HepG2 (cell line): ENCODE measurements around the gene INKA2. TPM values are rescaled to one million over a fixed set of nuclear protein-coding genes. Genes with fewer than 3 reads are reported as not detected.
A peak's percentile ranks its signal among the peaks of the same experiment; 100 is the strongest.

Source experiments
- AHR ChIP-seq: IDR thresholded peaks from 2 replicates; pipeline ENCODE4 v1.6.1; 2018; ENCODE audit warnings: missing genetic modification reagents, missing compliant biosample characterization
- ETV5 ChIP-seq: IDR thresholded peaks from 2 replicates; pipeline ENCODE4 v1.6.1; 2018; ENCODE audit warnings: missing biosample characterization, missing genetic modification reagents, inconsistent platforms, borderline replicate concordance
- FLYWCH1 ChIP-seq: sonication (generic); formaldehyde crosslinking; IDR thresholded peaks from 2 replicates; pipeline ENCODE4 v1.8.1; 2023; ENCODE audit warnings: mild to moderate bottlenecking, missing genetic modification reagents
- MEIS2 ChIP-seq: sonication (generic); formaldehyde crosslinking; IDR thresholded peaks from 2 replicates; pipeline ENCODE4 v1.9.0; 2021; ENCODE audit warnings: mild to moderate bottlenecking, missing genetic modification reagents
- PHF8 ChIP-seq: sonication (generic); formaldehyde crosslinking; IDR thresholded peaks from 2 replicates; pipeline ENCODE4 v1.5.0; 2020; ENCODE audit warnings: missing genetic modification reagents
- POLR2G ChIP-seq: fragments of 200-400 bp; formaldehyde crosslinking; IDR thresholded peaks from 2 replicates; pipeline ENCODE4 v1.6.1; 2018; ENCODE audit warnings: mild to moderate bottlenecking, low read depth, low read length, moderate library complexity
- RBM39 ChIP-seq: fragments of 200-400 bp; formaldehyde crosslinking; IDR thresholded peaks from one replicate; pipeline ENCODE4 v1.6.1; 2018; ENCODE audit warnings: antibody characterized with exemption, mild to moderate bottlenecking, low read depth, low read length; ENCODE audit not compliant: poor library complexity, severe bottlenecking
- RORA ChIP-seq: sonication (generic); formaldehyde crosslinking; IDR thresholded peaks from 2 replicates; pipeline ENCODE4 v1.5.0; 2020; ENCODE audit warnings: mild to moderate bottlenecking, missing genetic modification reagents, moderate library complexity
- SETDB1 ChIP-seq: sonication (generic); formaldehyde crosslinking; IDR thresholded peaks from 2 replicates; pipeline ENCODE4 v1.5.1; 2020; ENCODE audit warnings: missing genetic modification reagents, mild to moderate bottlenecking, borderline replicate concordance
- SOX6 ChIP-seq, 2 experiments: fragments of 450-650 bp in 1 of 2; sonication (generic) in 1 of 2; formaldehyde crosslinking in 1 of 2; IDR thresholded peaks; 2 replicates each; pipeline versions ENCODE4 v1.4.0 to v1.6.1; 2017 to 2020; ENCODE audit warnings: antibody characterized with exemption in 1 of 2, mild to moderate bottlenecking in 1 of 2, missing genetic modification reagents in 1 of 2
- ZNF207 ChIP-seq: fragments of 450-650 bp; IDR thresholded peaks from 2 replicates; pipeline ENCODE4 v1.6.1; 2016; ENCODE audit warnings: antibody characterized with exemption, borderline replicate concordance
- ZNF256 ChIP-seq: sonication (generic); formaldehyde crosslinking; conservative IDR thresholded peaks from 2 replicates; pipeline ENCODE4 v1.4.0; 2020; ENCODE audit warnings: missing genetic modification reagents
- ZNF510 ChIP-seq: sonication (generic); formaldehyde crosslinking; IDR thresholded peaks from 2 replicates; pipeline ENCODE4 v1.4.0; 2020; ENCODE audit warnings: low read depth, mild to moderate bottlenecking, missing genetic modification reagents
- ZNF543 ChIP-seq: sonication (generic); formaldehyde crosslinking; IDR thresholded peaks from 2 replicates; pipeline ENCODE4 v1.4.0; 2020; ENCODE audit warnings: mild to moderate bottlenecking, missing genetic modification reagents
- polyA plus RNA-seq, 8 experiments: library from polyadenylated mRNA; depleted of rRNA in 3 of 8; stranded (reverse) in 7 of 8; unstranded in 1 of 8; fragments of >200 nt; fragmentation: Illumina TruSeq in 4 of 8; extraction: Trizol in 4 of 8; gene quantifications; 2 replicates each; pipeline versions ENCODE4 v1.2.1 to v1.2.3, GENCODE V29; 2011 to 2016; ENCODE audit warnings: low read depth in 4 of 8, missing spikeins in 1 of 8, mixed read lengths in 1 of 8; ENCODE audit not compliant: insufficient read depth in 1 of 8
- total RNA-seq, 5 experiments: library from RNA; depleted of rRNA; stranded (reverse); fragments of >200 nt; fragmentation: Illumina TruSeq; extraction: Trizol; gene quantifications; 2 replicates each; pipeline ENCODE4 v1.2.3, GENCODE V29; 2016; ENCODE audit warnings: low read depth in 1 of 5
- TF ChIP-seq, protein P1 (sequence below): sonication (generic); formaldehyde crosslinking; IDR thresholded peaks from 2 replicates; pipeline ENCODE4; 2020; ENCODE audit warnings: missing genetic modification reagents, mild to moderate bottlenecking, borderline replicate concordance
- TF ChIP-seq, protein P2 (sequence below), 2 experiments: sonication (generic) in 1 of 2; formaldehyde crosslinking in 1 of 2; IDR thresholded peaks; 2 replicates each; pipeline versions ENCODE4 v1.6.1 to v1.9.0; 2014 to 2022; ENCODE audit warnings: antibody characterized with exemption in 1 of 2, borderline replicate concordance in 1 of 2, inconsistent platforms in 1 of 2, low read depth in 1 of 2, missing genetic modification reagents in 1 of 2
- TF ChIP-seq, protein P3 (sequence below): sonication (generic); formaldehyde crosslinking; IDR thresholded peaks from 2 replicates; pipeline ENCODE4 v1.5.1; 2020; ENCODE audit warnings: mild to moderate bottlenecking, missing genetic modification reagents, borderline replicate concordance

Gene INKA2
- total and polyA plus RNA-seq, 2 of the 13 experiments (the other 11 are each of a cell fraction or from before 2014, with no cell fraction given): 2.6 to 4.6 TPM

DNA sequence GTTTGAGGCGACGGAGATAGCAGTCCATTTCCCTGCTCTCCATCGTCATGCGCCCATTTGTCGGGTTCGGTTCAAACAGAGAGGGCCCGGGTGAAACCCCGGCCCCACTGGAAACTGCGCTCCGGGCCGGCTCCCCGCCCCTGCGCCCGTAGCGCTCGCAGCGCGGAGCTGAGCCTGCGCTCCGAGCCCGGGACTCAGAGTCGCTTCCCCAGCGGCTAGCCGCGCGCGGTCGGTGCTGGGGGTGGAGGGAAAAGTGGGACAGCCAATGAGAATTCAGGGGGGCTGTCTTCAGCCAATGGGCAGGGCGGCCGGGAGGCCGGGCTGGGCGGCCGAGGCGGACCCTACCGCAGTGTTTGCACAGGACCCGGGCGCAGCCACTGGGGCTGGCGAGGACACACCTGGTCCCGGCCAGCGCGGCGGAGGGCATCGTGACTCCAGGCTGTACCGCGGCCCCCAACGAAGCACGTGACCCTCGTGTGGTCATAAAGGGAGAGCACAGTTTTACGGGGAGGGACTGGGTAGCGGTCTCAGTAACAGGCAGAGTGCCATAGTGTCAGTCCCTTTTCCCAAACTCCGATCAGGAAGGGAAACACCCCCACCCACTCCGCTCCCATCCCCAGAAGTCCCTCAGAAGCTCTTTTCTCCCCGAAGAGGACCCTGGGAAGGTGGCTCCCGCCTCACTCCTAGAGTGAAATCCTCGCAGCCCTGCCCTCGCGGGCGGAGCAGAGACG is at the start of gene INKA2 (continued):
- TF ChIP-seq, protein P1, sequence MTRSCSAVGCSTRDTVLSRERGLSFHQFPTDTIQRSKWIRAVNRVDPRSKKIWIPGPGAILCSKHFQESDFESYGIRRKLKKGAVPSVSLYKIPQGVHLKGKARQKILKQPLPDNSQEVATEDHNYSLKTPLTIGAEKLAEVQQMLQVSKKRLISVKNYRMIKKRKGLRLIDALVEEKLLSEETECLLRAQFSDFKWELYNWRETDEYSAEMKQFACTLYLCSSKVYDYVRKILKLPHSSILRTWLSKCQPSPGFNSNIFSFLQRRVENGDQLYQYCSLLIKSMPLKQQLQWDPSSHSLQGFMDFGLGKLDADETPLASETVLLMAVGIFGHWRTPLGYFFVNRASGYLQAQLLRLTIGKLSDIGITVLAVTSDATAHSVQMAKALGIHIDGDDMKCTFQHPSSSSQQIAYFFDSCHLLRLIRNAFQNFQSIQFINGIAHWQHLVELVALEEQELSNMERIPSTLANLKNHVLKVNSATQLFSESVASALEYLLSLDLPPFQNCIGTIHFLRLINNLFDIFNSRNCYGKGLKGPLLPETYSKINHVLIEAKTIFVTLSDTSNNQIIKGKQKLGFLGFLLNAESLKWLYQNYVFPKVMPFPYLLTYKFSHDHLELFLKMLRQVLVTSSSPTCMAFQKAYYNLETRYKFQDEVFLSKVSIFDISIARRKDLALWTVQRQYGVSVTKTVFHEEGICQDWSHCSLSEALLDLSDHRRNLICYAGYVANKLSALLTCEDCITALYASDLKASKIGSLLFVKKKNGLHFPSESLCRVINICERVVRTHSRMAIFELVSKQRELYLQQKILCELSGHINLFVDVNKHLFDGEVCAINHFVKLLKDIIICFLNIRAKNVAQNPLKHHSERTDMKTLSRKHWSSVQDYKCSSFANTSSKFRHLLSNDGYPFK (CRISPR knock-in tag): peak; percentile 52; the same call in 1 of the 2 replicates
- TF ChIP-seq, protein P2, sequence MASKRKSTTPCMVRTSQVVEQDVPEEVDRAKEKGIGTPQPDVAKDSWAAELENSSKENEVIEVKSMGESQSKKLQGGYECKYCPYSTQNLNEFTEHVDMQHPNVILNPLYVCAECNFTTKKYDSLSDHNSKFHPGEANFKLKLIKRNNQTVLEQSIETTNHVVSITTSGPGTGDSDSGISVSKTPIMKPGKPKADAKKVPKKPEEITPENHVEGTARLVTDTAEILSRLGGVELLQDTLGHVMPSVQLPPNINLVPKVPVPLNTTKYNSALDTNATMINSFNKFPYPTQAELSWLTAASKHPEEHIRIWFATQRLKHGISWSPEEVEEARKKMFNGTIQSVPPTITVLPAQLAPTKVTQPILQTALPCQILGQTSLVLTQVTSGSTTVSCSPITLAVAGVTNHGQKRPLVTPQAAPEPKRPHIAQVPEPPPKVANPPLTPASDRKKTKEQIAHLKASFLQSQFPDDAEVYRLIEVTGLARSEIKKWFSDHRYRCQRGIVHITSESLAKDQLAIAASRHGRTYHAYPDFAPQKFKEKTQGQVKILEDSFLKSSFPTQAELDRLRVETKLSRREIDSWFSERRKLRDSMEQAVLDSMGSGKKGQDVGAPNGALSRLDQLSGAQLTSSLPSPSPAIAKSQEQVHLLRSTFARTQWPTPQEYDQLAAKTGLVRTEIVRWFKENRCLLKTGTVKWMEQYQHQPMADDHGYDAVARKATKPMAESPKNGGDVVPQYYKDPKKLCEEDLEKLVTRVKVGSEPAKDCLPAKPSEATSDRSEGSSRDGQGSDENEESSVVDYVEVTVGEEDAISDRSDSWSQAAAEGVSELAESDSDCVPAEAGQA (IDR thresholded peaks at IDR 0.05; ENCODE audit: low read depth): no peak
- TF ChIP-seq, protein P2 (CRISPR knock-in tag; IDR thresholded peaks at IDR 0.05; ENCODE audit: borderline replicate concordance): no peak
- TF ChIP-seq PHF8 (CRISPR knock-in tag): peak; percentile 76
- TF ChIP-seq RBM39: no peak
- TF ChIP-seq MEIS2: peak; percentile 79; the same call in 1 of the 2 replicates
- no peak for TF ChIP-seq ZNF207
- no peak for TF ChIP-seq SOX6 (IDR thresholded peaks at IDR 0.05)
- TF ChIP-seq SOX6 (CRISPR knock-in tag; IDR thresholded peaks at IDR 0.05): peak; percentile 47; the same call in 1 of the 2 replicates
- TF ChIP-seq POLR2G: peak; percentile 90
- TF ChIP-seq ZNF256 (CRISPR knock-in tag): peak; percentile 50; the same call in 1 of the 2 replicates
- TF ChIP-seq RORA (CRISPR knock-in tag): no peak
- no peak for TF ChIP-seq SETDB1 (CRISPR knock-in tag)
- peak; percentile 67; the same call in 1 of the 2 replicates for TF ChIP-seq ZNF510 (CRISPR knock-in tag)
- peak; percentile 61; the same call in 1 of the 2 replicates for TF ChIP-seq ZNF543 (CRISPR knock-in tag)
- TF ChIP-seq ETV5: 0 out of 2 replicates have a peak, but pooled peaks have one; percentile 5
- 0 out of 2 replicates have a peak, but pooled peaks have one; percentile 42 for TF ChIP-seq FLYWCH1 (CRISPR knock-in tag)
- TF ChIP-seq, protein P3, sequence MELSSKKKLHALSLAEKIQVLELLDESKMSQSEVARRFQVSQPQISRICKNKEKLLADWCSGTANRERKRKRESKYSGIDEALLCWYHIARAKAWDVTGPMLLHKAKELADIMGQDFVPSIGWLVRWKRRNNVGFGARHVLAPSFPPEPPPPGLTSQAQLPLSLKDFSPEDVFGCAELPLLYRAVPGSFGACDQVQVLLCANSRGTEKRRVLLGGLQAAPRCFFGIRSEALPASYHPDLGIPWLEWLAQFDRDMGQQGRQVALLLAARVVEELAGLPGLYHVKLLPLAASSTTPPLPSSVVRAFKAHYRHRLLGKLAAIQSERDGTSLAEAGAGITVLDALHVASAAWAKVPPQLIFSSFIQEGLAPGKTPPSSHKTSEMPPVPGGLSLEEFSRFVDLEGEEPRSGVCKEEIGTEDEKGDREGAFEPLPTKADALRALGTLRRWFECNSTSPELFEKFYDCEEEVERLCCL (CRISPR knock-in tag): peak; percentile 85; the same call in 1 of the 2 replicates
- peak; percentile 77; the same call in 1 of the 2 replicates for TF ChIP-seq AHR (CRISPR knock-in tag)
